Heart left ventricle (tissue), 16 donors: ENCODE results near the gene OTUD7B. TPM values are rescaled to one million over a fixed set of nuclear protein-coding genes. Genes with fewer than 3 reads are reported as not detected.
A peak's percentile ranks its signal among the peaks of the same experiment; 100 is the strongest.

ENCODE experiments used
- ATAC-seq, 4 donors: fragments of 200-7000 bp; cut with Tn5 transposase; one replicate each; pipeline ENCODE4 v1.9.1; 2020 to 2022; ENCODE audit warnings: moderate library complexity in 4 of 4, mild to moderate bottlenecking in 3 of 4, moderate number of reproducible peaks in 1 of 4
- DNase-seq, 5 donors: peaks; one replicate each; pipeline ENCODE4 v3.0.0-alpha.2; 2020
- H3K27ac ChIP-seq, 12 donors: fragments of 200-600 bp; sonication (generic) in 4 of 12; one replicate each; pipeline versions ENCODE4 v1.5.0 to v1.8.0; 2016 to 2022; ENCODE audit warnings: mild to moderate bottlenecking in 2 of 12
- H3K27me3 ChIP-seq, 9 donors: fragments of 200-600 bp; sonication (generic) in 2 of 9; one replicate each; pipeline versions ENCODE4 v1.5.1 to v1.8.0; 2016 to 2022; ENCODE audit warnings: mild to moderate bottlenecking in 3 of 9
- H3K36me3 ChIP-seq, 9 donors: fragments of 200-600 bp; sonication (generic) in 2 of 9; one replicate each; pipeline versions ENCODE4 v1.5.0 to v1.8.0; 2018 to 2022; ENCODE audit warnings: mild to moderate bottlenecking in 2 of 9
- H3K4me1 ChIP-seq, 12 donors: fragments of 200-600 bp; sonication (generic) in 4 of 12; one replicate each; pipeline versions ENCODE4 v1.5.0 to v1.8.0; 2016 to 2022; ENCODE audit warnings: mild to moderate bottlenecking in 3 of 12
- H3K4me3 ChIP-seq, 12 donors: fragments of 200-600 bp; sonication (generic) in 4 of 12; one replicate each; pipeline versions ENCODE4 v1.5.0 to v1.8.0; 2017 to 2022; ENCODE audit warnings: mild to moderate bottlenecking in 9 of 12, moderate library complexity in 4 of 12
- H3K9me3 ChIP-seq, 12 donors: fragments of 200-600 bp; sonication (generic) in 4 of 12; one replicate each; pipeline versions ENCODE4 v1.5.0 to v1.8.0; 2016 to 2022; ENCODE audit warnings: mild to moderate bottlenecking in 1 of 12
- POLR2A ChIP-seq, 2 donors: fragments of 450-650 bp; IDR thresholded peaks; one replicate each; pipeline ENCODE4 v1.6.1; 2017; ENCODE audit warnings: antibody characterized with exemption in 2 of 2, mild to moderate bottlenecking in 2 of 2, moderate library complexity in 2 of 2
- WGBS, 4 donors: extraction: QIAGEN DNeasy Blood & Tissue Kit in 2 of 4; methylation state at CpG; one replicate each; pipeline versions ENCODE4 v1.1.5 to v1.1.7; 2013 to 2018; 5-methylcytosine and 5-hydroxymethylcytosine counted together
- intact Hi-C, 10 donors: fragments of 100-400 bp; cut with DNase I; formaldehyde crosslinking; loops; one replicate each; pipeline versions ENCODE4 v1.11.1 to v1.14.2; 2022
- polyA plus RNA-seq, 2 donors: library from polyadenylated mRNA; stranded (reverse); fragments of 200-250 nt; gene quantifications; one replicate each; pipeline ENCODE4 v1.2.3, GENCODE V29; 2013
- total RNA-seq, 9 donors: library from RNA; depleted of rRNA in 2 of 9; stranded (reverse); fragments of >200 nt in 2 of 9; fragmentation: NEBNext Ultra II Directional in 3 of 9; extraction: Animal tissue kit (Norgen Biotek cat#: 25700) in 3 of 9; gene quantifications; one replicate each; pipeline versions ENCODE4 v1.1.0 to v1.2.4, GENCODE V29; 2016 to 2023
- TF ChIP-seq, protein P1 (sequence below), 12 donors: fragments of 200-600 bp; sonication (generic) in 4 of 12; IDR thresholded peaks; one replicate each; pipeline versions ENCODE4 v1.5.0 to v1.8.0; 2018 to 2022; ENCODE audit warnings: antibody characterized with exemption in 12 of 12, mild to moderate bottlenecking in 5 of 12
- donor health status: ischemic (EF 13 %, LVEDD 7.1; RV severe dilation, severe dysfunction).
- donor health status: healthy with polysubstance abuse.
- donor health status: DM: no; HTN: yes; CAD: no.
- donor health status: DM: no; HTN: no; CAD: no.
- donor health status: ischemic (EF 25% LVEDD 6.9; RV normal size, moderate dysfunction).
- donor health status: ischemic (EF 25% LVEDD 5.7; RV mildly dilated, moderate dysfunction).
- donor health status: healthy.
- donor health status: DM: yes; HTN: yes; CAD: no.
- donor health status: ischemic (EF 35%, LVEDD 5.7; RV mildly dilated, moderate dysfunction).
- donor health status: nonischemic (EF 11% LVEDD 7.7; RV severe dilation, severe dysfunction).
- donor health status: DM: yes; HTN: yes; CAD: no.
- donor health status: PGD.
- donor health status: ischemic (EF 29% LVEDD 5.4; RV normal size, mild dysfunction).
- donor health status: nonischemic (EF 23%, LVEDD 6.1; RV moderate dilation, normal function).

Gene OTUD7B
- total and polyA plus RNA-seq, 11 donors: 8.1 to 36.2 (median 24.7) TPM

DNA sequence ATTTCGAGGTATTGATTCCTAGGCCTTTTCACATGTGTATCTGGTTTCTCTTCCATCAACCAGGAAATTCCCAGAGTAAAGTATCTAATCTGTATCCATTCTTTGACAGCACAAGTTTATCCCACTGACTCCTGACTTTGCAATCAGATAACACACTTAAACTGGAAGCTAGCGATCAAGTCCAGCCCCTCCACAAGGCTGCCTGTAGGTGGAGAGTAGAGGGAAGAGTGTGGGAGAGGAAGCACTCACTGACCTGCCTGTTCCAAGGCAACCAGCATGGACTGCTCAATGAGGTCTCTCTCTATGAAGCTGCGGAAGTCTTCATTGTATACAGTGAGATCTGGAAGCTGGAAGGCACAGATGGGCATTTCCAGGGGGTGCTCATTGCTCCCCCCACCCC, 43.5 kb downstream of the OTUD7B start:
- Histone ChIP-seq H3K9me3 (no peaks in the 10 kb centered on the region), H3K4me3 (no peak overlapping the region), H3K27me3 (peaks cover 0 to 9% (median 0%) of the 10 kb centered on the region in 9 donors), H3K36me3 (peaks cover 0 to 98% (median 75%) of the 10 kb centered on the region in 9 donors), H3K27ac (no peak overlapping the region), H3K4me1 (peaks cover 0 to 21% (median 5%) of the 10 kb centered on the region in 12 donors)
- DNase-seq: no peak
- TF ChIP-seq, protein P1, sequence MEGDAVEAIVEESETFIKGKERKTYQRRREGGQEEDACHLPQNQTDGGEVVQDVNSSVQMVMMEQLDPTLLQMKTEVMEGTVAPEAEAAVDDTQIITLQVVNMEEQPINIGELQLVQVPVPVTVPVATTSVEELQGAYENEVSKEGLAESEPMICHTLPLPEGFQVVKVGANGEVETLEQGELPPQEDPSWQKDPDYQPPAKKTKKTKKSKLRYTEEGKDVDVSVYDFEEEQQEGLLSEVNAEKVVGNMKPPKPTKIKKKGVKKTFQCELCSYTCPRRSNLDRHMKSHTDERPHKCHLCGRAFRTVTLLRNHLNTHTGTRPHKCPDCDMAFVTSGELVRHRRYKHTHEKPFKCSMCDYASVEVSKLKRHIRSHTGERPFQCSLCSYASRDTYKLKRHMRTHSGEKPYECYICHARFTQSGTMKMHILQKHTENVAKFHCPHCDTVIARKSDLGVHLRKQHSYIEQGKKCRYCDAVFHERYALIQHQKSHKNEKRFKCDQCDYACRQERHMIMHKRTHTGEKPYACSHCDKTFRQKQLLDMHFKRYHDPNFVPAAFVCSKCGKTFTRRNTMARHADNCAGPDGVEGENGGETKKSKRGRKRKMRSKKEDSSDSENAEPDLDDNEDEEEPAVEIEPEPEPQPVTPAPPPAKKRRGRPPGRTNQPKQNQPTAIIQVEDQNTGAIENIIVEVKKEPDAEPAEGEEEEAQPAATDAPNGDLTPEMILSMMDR (IDR thresholded peaks at IDR 0.05): no peak
- no peak for TF ChIP-seq POLR2A (IDR thresholded peaks at IDR 0.05)
- ATAC-seq: no peak
- WGBS, 4 donors: 74 to 83% (median 79%) methylated on average over 3 of the region's 3 CpGs
- intact Hi-C loops: loop anchor here in 1 of 10 donors (10.0 kb wide), 1 partner anchor 198 kb away; no protein-coding TSS in a partner anchor

DNA sequence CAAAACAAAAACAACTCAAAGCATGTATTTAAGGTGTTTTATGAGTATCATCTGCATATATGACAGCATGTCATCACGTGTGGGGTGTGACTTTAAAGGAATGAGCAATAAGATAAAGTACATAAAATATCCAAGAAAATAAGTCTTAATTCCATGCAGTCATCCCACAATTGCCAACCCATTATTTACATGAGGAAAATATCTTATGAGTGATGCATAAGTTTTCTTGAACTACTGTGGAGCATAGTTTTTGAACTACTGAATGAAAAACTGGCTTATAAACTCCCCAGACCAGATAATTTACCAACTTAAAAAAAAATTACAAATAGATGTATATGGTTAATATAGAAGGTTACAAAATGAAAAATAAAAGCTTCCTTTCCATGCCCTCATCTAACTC, 44.1 kb downstream of the OTUD7B start:
- DNase-seq: no peak
- ATAC-seq: no peak
- intact Hi-C loops: loop anchor here in 1 of 10 donors (10.0 kb wide), 1 partner anchor 198 kb away; no protein-coding TSS in a partner anchor
- Histone ChIP-seq H3K4me1 (peaks cover 0 to 24% (median 7%) of the 10 kb centered on the region in 12 donors), H3K27ac (no peak overlapping the region), H3K27me3 (peaks cover 0 to 9% (median 0%) of the 10 kb centered on the region in 9 donors), H3K4me3 (no peak overlapping the region), H3K9me3 (no peaks in the 10 kb centered on the region), H3K36me3 (peaks cover 0 to 95% (median 73%) of the 10 kb centered on the region in 9 donors)
- TF ChIP-seq POLR2A (IDR thresholded peaks at IDR 0.05): no peak
- TF ChIP-seq, protein P1 (IDR thresholded peaks at IDR 0.05): no peak
- WGBS, 4 donors: 57 to 87% (median 70%) methylated on average over 1 of the region's 1 CpG

DNA sequence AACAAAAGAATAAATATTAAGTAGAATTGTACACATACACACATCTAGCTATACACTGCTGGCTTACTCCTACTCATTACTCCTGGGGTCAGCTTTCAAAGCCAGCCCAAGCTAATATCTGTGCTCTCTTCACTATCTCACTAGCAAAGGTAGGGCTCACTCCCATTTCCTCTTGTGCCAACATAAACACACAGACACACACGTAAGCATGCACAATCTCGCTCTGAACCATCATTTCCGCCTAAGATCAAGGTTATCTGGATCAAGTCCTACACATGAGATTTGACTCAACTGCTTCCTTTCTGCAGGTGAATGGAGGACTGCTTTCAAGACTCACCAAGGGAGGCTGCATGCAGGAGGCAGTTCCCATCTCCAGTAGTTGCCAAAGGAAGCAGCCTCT, 45.1 kb downstream of the OTUD7B start:
- intact Hi-C loops: loop anchor here in 1 of 10 donors (10.0 kb wide), 1 partner anchor 199 kb away; no protein-coding TSS in a partner anchor
- H3K27ac ChIP-seq: no peak overlapping the region
- H3K4me1 ChIP-seq: peaks cover 0 to 24% (median 7%) of the 10 kb centered on the region in 12 donors
- DNase-seq: no peak
- no peak for ATAC-seq
- H3K27me3 ChIP-seq: peaks cover 0 to 9% (median 0%) of the 10 kb centered on the region in 9 donors
- H3K4me3 ChIP-seq: no peak overlapping the region
- H3K9me3 ChIP-seq: no peaks in the 10 kb centered on the region
- 90 to 99% (median 94%) methylated on average over 3 of the region's 3 CpGs for WGBS, 4 donors
- H3K36me3 ChIP-seq: peaks cover 0 to 94% (median 64%) of the 10 kb centered on the region in 9 donors
- TF ChIP-seq POLR2A (IDR thresholded peaks at IDR 0.05): no peak
- TF ChIP-seq, protein P1 (IDR thresholded peaks at IDR 0.05): no peak

DNA sequence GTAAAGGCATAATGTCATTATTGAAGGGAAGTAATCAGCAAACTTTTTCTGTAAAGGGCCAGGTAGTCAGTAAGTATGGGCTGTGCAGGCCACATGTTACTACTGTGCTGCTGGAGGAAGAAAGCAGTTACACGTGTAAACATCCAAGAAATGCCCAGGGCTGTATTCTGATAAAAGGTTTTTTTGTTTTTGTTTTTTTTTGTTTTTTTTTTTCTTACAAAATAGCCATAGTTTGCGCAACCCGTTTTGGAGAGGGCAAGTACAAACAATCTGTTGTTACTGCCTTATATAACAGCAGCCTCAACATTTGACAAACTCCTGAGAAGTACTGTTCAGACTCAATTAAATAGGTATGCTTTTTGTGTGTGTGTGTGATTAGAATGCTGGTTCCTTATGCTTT, 47.2 kb downstream of the OTUD7B start:
- H3K4me3 ChIP-seq: no peak overlapping the region
- 53 to 62% (median 54%) methylated on average over 3 of the region's 3 CpGs for WGBS, 4 donors
- H3K36me3 ChIP-seq: peaks cover 0 to 93% (median 64%) of the 10 kb centered on the region in 9 donors
- ATAC-seq (no peak), DNase-seq (no peak)
- H3K27me3 ChIP-seq: peaks cover 0 to 6% (median 0%) of the 10 kb centered on the region in 9 donors
- intact Hi-C loops: loop anchor here (2.0 to 10.0 kb wide), 10 partner anchors 49 to 224 kb away; partner anchors contain the start of genes OTUD7B (in 1 of the 10) and VPS45 (in 1 of the 10)
- H3K9me3 ChIP-seq: no peaks in the 10 kb centered on the region
- peaks cover 0 to 24% (median 7%) of the 10 kb centered on the region in 12 donors for H3K4me1 ChIP-seq
- peak overlapping the region in 5 of 12 donors; percentile 17 to 47 (median 44) for H3K27ac ChIP-seq
- TF ChIP-seq, protein P1 (IDR thresholded peaks at IDR 0.05): no peak
- no peak for TF ChIP-seq POLR2A (IDR thresholded peaks at IDR 0.05)
